Esophagus squamous epithelium (tissue), 5 donors: ENCODE data around the gene RNF207. TPM values are rescaled to one million over a fixed set of nuclear protein-coding genes. Genes with fewer than 3 reads are reported as not detected.

Experiments used
- DNase-seq: peaks from one replicate; lab custom pipeline; 2025; lab: John Stamatoyannopoulos, UW
- H3K27ac ChIP-seq, 4 donors: fragments of 200-600 bp; sonication (generic); one replicate each; pipeline ENCODE4 v1.5.1; 2016 to 2019; ENCODE audit warnings: mild to moderate bottlenecking in 1 of 4
- H3K27me3 ChIP-seq, 4 donors: fragments of 200-600 bp; sonication (generic); 1 replicate in 3 of 4; 2 replicates in 1 of 4; pipeline versions ENCODE4 v1.5.1 to v1.6.0; 2017 to 2021; ENCODE audit warnings: antibody characterized with exemption in 1 of 4
- H3K36me3 ChIP-seq, 3 donors: fragments of 200-600 bp; sonication (generic); one replicate each; pipeline ENCODE4 v1.5.1; 2016 to 2019
- H3K4me1 ChIP-seq, 3 donors: fragments of 200-600 bp; sonication (generic); one replicate each; pipeline ENCODE4 v1.5.1; 2017 to 2019
- H3K4me3 ChIP-seq, 4 donors: fragments of 200-600 bp; sonication (generic); 1 replicate in 3 of 4; 2 replicates in 1 of 4; pipeline ENCODE4 v1.5.1; 2016 to 2019; ENCODE audit warnings: mild to moderate bottlenecking in 2 of 4, moderate library complexity in 1 of 4
- H3K9me3 ChIP-seq, 3 donors: fragments of 200-600 bp; sonication (generic); one replicate each; pipeline ENCODE4 v1.5.1; 2016 to 2019
- POLR2A ChIP-seq, 4 donors: fragments of 450-650 bp; IDR thresholded peaks; one replicate each; pipeline ENCODE4 v1.6.1; 2017; ENCODE audit warnings: antibody characterized with exemption in 4 of 4, mild to moderate bottlenecking in 4 of 4, moderate library complexity in 3 of 4
- WGBS, 2 donors: methylation state at CpG; one replicate each; pipeline ENCODE4 v1.1.5; 2018; 5-methylcytosine and 5-hydroxymethylcytosine counted together
- intact Hi-C: fragments of 100-400 bp; cut with DNase I; formaldehyde crosslinking; loops from one replicate; pipeline ENCODE4 v1.15.0; 2022
- total RNA-seq, 4 donors: library from RNA; depleted of rRNA; stranded (reverse); fragments of >200 nt; gene quantifications; one replicate each; pipeline ENCODE4 v1.1.0, GENCODE V29; 2016
- TF ChIP-seq, protein P1 (sequence below), 6 experiments: fragments of 450-650 bp in 4 of 6; fragments of 200-600 bp in 2 of 6; sonication (generic) in 2 of 6; IDR thresholded peaks; one replicate each; pipeline ENCODE4 v1.5.1; 2016 to 2019; ENCODE audit warnings: antibody characterized with exemption in 6 of 6, mild to moderate bottlenecking in 4 of 6, moderate library complexity in 4 of 6
- donor health status: DM: yes; HTN: yes; CAD: no.

Gene RNF207
- total RNA-seq, 4 donors from 2014 or later, result 6.6 to 43.3 (median 23.3) TPM

DNA sequence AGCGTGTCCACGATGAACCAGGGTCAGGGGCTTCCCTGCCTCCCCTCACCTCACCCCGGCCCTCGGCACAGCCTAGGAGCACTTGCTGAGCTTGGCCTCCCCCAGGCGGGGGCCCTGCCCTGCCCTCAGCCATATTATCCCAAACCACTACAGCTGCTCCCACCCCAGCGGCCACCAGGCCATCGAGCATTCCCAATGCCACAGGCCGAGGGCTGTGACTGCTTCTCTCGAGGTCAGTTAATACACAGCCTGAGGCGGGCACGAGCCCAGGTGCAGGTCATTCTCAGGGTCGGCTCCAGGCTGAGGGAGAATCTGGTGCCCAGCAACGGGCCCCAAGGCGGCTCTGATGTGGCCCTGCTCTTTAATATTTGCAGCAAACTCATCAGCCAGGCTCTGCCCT lies 63.4 kb downstream of the RNF207 start:
- TF ChIP-seq, protein P1, sequence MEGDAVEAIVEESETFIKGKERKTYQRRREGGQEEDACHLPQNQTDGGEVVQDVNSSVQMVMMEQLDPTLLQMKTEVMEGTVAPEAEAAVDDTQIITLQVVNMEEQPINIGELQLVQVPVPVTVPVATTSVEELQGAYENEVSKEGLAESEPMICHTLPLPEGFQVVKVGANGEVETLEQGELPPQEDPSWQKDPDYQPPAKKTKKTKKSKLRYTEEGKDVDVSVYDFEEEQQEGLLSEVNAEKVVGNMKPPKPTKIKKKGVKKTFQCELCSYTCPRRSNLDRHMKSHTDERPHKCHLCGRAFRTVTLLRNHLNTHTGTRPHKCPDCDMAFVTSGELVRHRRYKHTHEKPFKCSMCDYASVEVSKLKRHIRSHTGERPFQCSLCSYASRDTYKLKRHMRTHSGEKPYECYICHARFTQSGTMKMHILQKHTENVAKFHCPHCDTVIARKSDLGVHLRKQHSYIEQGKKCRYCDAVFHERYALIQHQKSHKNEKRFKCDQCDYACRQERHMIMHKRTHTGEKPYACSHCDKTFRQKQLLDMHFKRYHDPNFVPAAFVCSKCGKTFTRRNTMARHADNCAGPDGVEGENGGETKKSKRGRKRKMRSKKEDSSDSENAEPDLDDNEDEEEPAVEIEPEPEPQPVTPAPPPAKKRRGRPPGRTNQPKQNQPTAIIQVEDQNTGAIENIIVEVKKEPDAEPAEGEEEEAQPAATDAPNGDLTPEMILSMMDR (IDR thresholded peaks at IDR 0.05), result no peak
- no peak for TF ChIP-seq POLR2A (IDR thresholded peaks at IDR 0.05)
- Histone ChIP-seq H3K4me3 (no peak overlapping the region), H3K27me3 (no peaks in the 10 kb centered on the region), H3K9me3 (no peaks in the 10 kb centered on the region), H3K4me1 (peaks cover 0 to 43% (median 16%) of the 10 kb centered on the region in 3 donors), H3K27ac (no peak overlapping the region), H3K36me3 (no peaks in the 10 kb centered on the region)
- intact Hi-C loops, result no loop called here
- 90 to 93% methylated on average over 2 to 3 of the region's 14 CpGs for WGBS, 2 donors
- DNase-seq, result no peak

DNA sequence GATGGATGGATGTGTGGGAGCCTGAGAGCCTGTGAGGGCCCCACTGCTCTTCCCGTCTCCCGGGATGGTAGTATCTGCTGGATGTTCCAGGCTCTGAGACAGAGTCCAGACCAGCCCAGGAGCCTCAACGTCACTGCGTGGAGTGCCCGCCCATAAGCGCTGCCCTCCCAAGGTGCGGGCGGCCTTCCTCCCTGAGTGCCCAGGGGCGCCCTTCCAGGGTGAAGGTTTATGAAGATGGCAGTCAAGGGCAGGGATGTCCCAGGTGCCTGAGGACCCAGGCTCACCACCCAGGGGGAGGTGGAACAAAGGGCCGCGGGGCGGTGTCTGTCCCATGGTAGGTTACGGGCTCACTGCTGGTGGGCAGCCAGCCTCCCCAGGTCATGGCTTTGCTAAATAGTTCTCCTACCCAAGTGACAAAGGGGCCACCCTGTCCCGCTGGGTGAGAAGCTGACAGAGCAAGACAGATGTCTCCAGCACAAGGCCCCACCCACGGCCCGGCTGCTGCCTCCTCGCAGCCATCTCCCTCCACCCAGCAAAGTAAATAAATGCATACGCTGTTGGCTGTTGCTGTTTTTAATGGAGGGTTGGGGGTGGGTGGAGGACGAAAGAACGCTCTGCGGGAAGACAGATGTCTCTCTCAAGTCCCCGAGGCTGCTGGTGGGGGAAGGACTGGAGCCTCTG lies 63.9 kb downstream of the RNF207 start:
- peaks cover 0 to 43% (median 16%) of the 10 kb centered on the region in 3 donors for H3K4me1 ChIP-seq

DNA sequence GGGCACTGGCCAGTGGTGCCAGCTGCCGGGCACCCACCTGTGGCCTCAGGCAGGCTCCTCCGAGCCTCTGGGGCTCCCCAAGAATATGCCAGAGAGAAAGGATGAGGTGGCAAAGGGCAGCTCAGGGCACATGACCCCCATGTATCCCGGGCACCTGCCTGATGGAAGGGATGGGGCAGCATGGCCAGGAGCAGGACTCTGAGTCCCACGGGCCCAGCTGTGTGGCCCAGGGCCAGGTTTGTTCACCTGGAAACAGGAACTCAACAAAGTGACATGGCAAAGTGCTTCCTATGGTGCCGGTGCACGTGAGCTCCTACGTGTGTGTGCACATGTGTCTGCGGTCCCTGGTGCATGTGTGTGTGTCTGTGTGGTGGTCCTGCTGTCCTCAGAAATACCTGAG lies 64.5 kb downstream of the RNF207 start:
- WGBS, 2 donors, result 20 to 90% methylated on average over 1 to 3 of the region's 8 CpGs
- Histone ChIP-seq H3K27me3 (no peaks in the 10 kb centered on the region), H3K4me1 (peaks cover 0 to 43% (median 16%) of the 10 kb centered on the region in 3 donors), H3K4me3 (no peak overlapping the region), H3K27ac (no peak overlapping the region), H3K36me3 (no peaks in the 10 kb centered on the region), H3K9me3 (no peaks in the 10 kb centered on the region)
- intact Hi-C loops, result no loop called here
- TF ChIP-seq, protein P1 (IDR thresholded peaks at IDR 0.05), result no peak
- TF ChIP-seq POLR2A (IDR thresholded peaks at IDR 0.05), result no peak
- DNase-seq, result no peak

More for the DNA sequence above, 63.9 kb downstream of the RNF207 start:
- Histone ChIP-seq H3K4me3 (no peak overlapping the region), H3K9me3 (no peaks in the 10 kb centered on the region), H3K36me3 (no peaks in the 10 kb centered on the region), H3K27ac (no peak overlapping the region), H3K27me3 (no peaks in the 10 kb centered on the region)
- no peak for DNase-seq
- no peak for TF ChIP-seq POLR2A (IDR thresholded peaks at IDR 0.05)
- TF ChIP-seq, protein P1 (IDR thresholded peaks at IDR 0.05), result no peak
- intact Hi-C loops, result no loop called here
- 42 to 58% methylated on average over 5 to 8 of the region's 22 CpGs for WGBS, 2 donors

Other genes with a start within 250 kb of the RNF207 start
- gene NPHP4, start 213.7 kb upstream of the RNF207 start, total RNA-seq, result 1 to 10 TPM; 2.4 to 8.8 (median 5.3) TPM
- 1 to 10 TPM; 1.8 to 9.3 (median 3.9) TPM for gene KCNAB2, start 160.2 kb upstream of the RNF207 start, total RNA-seq
- under 1 TPM in 2 of 4 donors, not detected in 2; 0.38 to 0.62 TPM for gene CHD5, start 25.8 kb upstream of the RNF207 start, total RNA-seq
- gene RPL22, start 6.5 kb upstream of the RNF207 start, total RNA-seq, result 100 to 1,000 TPM in 3 of 4 donors, 10 to 100 TPM in 1; 75.5 to 237 (median 192) TPM
- 10 to 100 TPM; 43.0 to 85.3 (median 53.4) TPM for gene ICMT, start 29.8 kb downstream of the RNF207 start, total RNA-seq
- not detected for gene HES3, start 38.1 kb downstream of the RNF207 start, total RNA-seq
- 10 to 100 TPM in 2 of 4 donors, 1 to 10 TPM in 2; 5.6 to 12.3 (median 10.2) TPM for gene GPR153, start 55.0 kb downstream of the RNF207 start, total RNA-seq
- gene ACOT7, start 187.6 kb downstream of the RNF207 start, total RNA-seq, result 10 to 100 TPM; 23.5 to 50.7 (median 39.0) TPM
- gene HES2, start 213.8 kb downstream of the RNF207 start, total RNA-seq, result 10 to 100 TPM; 40.5 to 51.9 (median 50.2) TPM
- 10 to 100 TPM; 14.5 to 22.2 (median 18.6) TPM for gene ESPN, start 218.7 kb downstream of the RNF207 start, total RNA-seq